Heart left ventricle (tissue), 16 donors: Measurements from ENCODE around the gene HOXC5. TPM values are rescaled to one million over a fixed set of nuclear protein-coding genes. Genes with fewer than 3 reads are reported as not detected.

Experiments
- ATAC-seq, 4 donors: fragments of 200-7000 bp; cut with Tn5 transposase; one replicate each; pipeline ENCODE4 v1.9.1; 2020 to 2022; ENCODE audit warnings: moderate library complexity in 4 of 4, mild to moderate bottlenecking in 3 of 4, moderate number of reproducible peaks in 1 of 4
- DNase-seq, 5 donors: peaks; one replicate each; pipeline ENCODE4 v3.0.0-alpha.2; 2020
- H3K27ac ChIP-seq, 12 donors: fragments of 200-600 bp; sonication (generic) in 4 of 12; one replicate each; pipeline versions ENCODE4 v1.5.0 to v1.8.0; 2016 to 2022; ENCODE audit warnings: mild to moderate bottlenecking in 2 of 12
- H3K27me3 ChIP-seq, 9 donors: fragments of 200-600 bp; sonication (generic) in 2 of 9; one replicate each; pipeline versions ENCODE4 v1.5.1 to v1.8.0; 2016 to 2022; ENCODE audit warnings: mild to moderate bottlenecking in 3 of 9
- H3K36me3 ChIP-seq, 9 donors: fragments of 200-600 bp; sonication (generic) in 2 of 9; one replicate each; pipeline versions ENCODE4 v1.5.0 to v1.8.0; 2018 to 2022; ENCODE audit warnings: mild to moderate bottlenecking in 2 of 9
- H3K4me1 ChIP-seq, 12 donors: fragments of 200-600 bp; sonication (generic) in 4 of 12; one replicate each; pipeline versions ENCODE4 v1.5.0 to v1.8.0; 2016 to 2022; ENCODE audit warnings: mild to moderate bottlenecking in 3 of 12
- H3K4me3 ChIP-seq, 12 donors: fragments of 200-600 bp; sonication (generic) in 4 of 12; one replicate each; pipeline versions ENCODE4 v1.5.0 to v1.8.0; 2017 to 2022; ENCODE audit warnings: mild to moderate bottlenecking in 9 of 12, moderate library complexity in 4 of 12
- H3K9me3 ChIP-seq, 12 donors: fragments of 200-600 bp; sonication (generic) in 4 of 12; one replicate each; pipeline versions ENCODE4 v1.5.0 to v1.8.0; 2016 to 2022; ENCODE audit warnings: mild to moderate bottlenecking in 1 of 12
- CTCF ChIP-seq, 12 donors: fragments of 200-600 bp; sonication (generic) in 4 of 12; IDR thresholded peaks; one replicate each; pipeline versions ENCODE4 v1.5.0 to v1.8.0; 2018 to 2022; ENCODE audit warnings: antibody characterized with exemption in 12 of 12, mild to moderate bottlenecking in 5 of 12
- POLR2A ChIP-seq, 2 donors: fragments of 450-650 bp; IDR thresholded peaks; one replicate each; pipeline ENCODE4 v1.6.1; 2017; ENCODE audit warnings: antibody characterized with exemption in 2 of 2, mild to moderate bottlenecking in 2 of 2, moderate library complexity in 2 of 2
- WGBS, 4 donors: extraction: QIAGEN DNeasy Blood & Tissue Kit in 2 of 4; methylation state at CpG; one replicate each; pipeline versions ENCODE4 v1.1.5 to v1.1.7; 2013 to 2018; 5-methylcytosine and 5-hydroxymethylcytosine counted together
- intact Hi-C, 10 donors: fragments of 100-400 bp; cut with DNase I; formaldehyde crosslinking; loops; one replicate each; pipeline versions ENCODE4 v1.11.1 to v1.14.2; 2022
- long read RNA-seq, 3 donors: library from polyadenylated mRNA; unstranded; transcript quantifications; one replicate each; pipeline ENCODE4 v2.0.0, GENCODE V29; 2020 to 2021
- polyA plus RNA-seq, 2 donors: library from polyadenylated mRNA; stranded (reverse); fragments of 200-250 nt; gene quantifications; one replicate each; pipeline ENCODE4 v1.2.3, GENCODE V29; 2013
- total RNA-seq, 9 donors: library from RNA; depleted of rRNA in 2 of 9; stranded (reverse); fragments of >200 nt in 2 of 9; fragmentation: NEBNext Ultra II Directional in 3 of 9; extraction: Animal tissue kit (Norgen Biotek cat#: 25700) in 3 of 9; gene quantifications; one replicate each; pipeline versions ENCODE4 v1.1.0 to v1.2.4, GENCODE V29; 2016 to 2023
- donor health status: ischemic (EF 13 %, LVEDD 7.1; RV severe dilation, severe dysfunction).
- donor health status: healthy with polysubstance abuse.
- donor health status: DM: no; HTN: yes; CAD: no.
- donor health status: DM: no; HTN: no; CAD: no.
- donor health status: ischemic (EF 25% LVEDD 6.9; RV normal size, moderate dysfunction).
- donor health status: ischemic (EF 25% LVEDD 5.7; RV mildly dilated, moderate dysfunction).
- donor health status: healthy.
- donor health status: DM: yes; HTN: yes; CAD: no.
- donor health status: ischemic (EF 35%, LVEDD 5.7; RV mildly dilated, moderate dysfunction).
- donor health status: nonischemic (EF 11% LVEDD 7.7; RV severe dilation, severe dysfunction).
- donor health status: DM: yes; HTN: yes; CAD: no.
- donor health status: PGD.
- donor health status: ischemic (EF 29% LVEDD 5.4; RV normal size, mild dysfunction).
- donor health status: nonischemic (EF 23%, LVEDD 6.1; RV moderate dilation, normal function).

HOXC5 gene
- total RNA-seq: not detected
- not detected for polyA plus RNA-seq
- long read RNA-seq, donor 1: 0 reads
- long read RNA-seq, donor 2: 0 reads
- long read RNA-seq, donor 3: 0 reads

- intact Hi-C loops: loop anchor here in 3 of 10 donors (1.0 to 5.0 kb wide), 3 partner anchors 158 to 160 kb away; no protein-coding TSS in a partner anchor
- Histone ChIP-seq H3K36me3 (no peaks in the 10 kb centered on the region), H3K4me1 (peaks cover 0 to 33% (median 5%) of the 10 kb centered on the region in 12 donors), H3K27ac (no peak within 1 kb of the TSS), H3K4me3 (peak within 1 kb of the TSS in 9 of 12 donors; percentile 4 to 41 (median 20)), H3K27me3 (peaks cover 64 to 100% (median 99%) of the 10 kb centered on the region in 9 donors), H3K9me3 (no peaks in the 10 kb centered on the region)
- 4 to 6% (median 5%) methylated on average over 12 of the region's 12 CpGs for WGBS, 4 donors
- TF ChIP-seq CTCF (IDR thresholded peaks at IDR 0.05): peak; percentile 57 to 76 (median 72)
- no peak for TF ChIP-seq POLR2A (IDR thresholded peaks at IDR 0.05)
- DNase-seq: peak in 2 of 5 donors; percentile 31 to 50
- ATAC-seq: peak in 1 of 4 donors; percentile 45
Observed at GRCh38 chr12:54032627-54033100, at the start of gene HOXC5. HOXC5 (plus strand) TSS chr12:54033050; CDS start chr12:54033123, 73 bp downstream.

GRCh38 chr12:53983568-53983949 is 49.3 kb upstream of the HOXC5 start:
- Histone ChIP-seq H3K9me3 (no peaks in the 10 kb centered on the region), H3K4me3 (no peak overlapping the region), H3K4me1 (peaks cover 0 to 19% (median 13%) of the 10 kb centered on the region in 12 donors), H3K36me3 (no peaks in the 10 kb centered on the region), H3K27ac (no peak overlapping the region), H3K27me3 (peaks cover 68 to 99% (median 97%) of the 10 kb centered on the region in 9 donors)
- intact Hi-C loops: no loop called here
- ATAC-seq (no peak), DNase-seq (no peak)
- WGBS, 4 donors: 4 to 10% (median 8%) methylated on average over 17 of the region's 17 CpGs
- TF ChIP-seq CTCF (IDR thresholded peaks at IDR 0.05) (no peak), POLR2A (IDR thresholded peaks at IDR 0.05) (no peak)

DNA sequence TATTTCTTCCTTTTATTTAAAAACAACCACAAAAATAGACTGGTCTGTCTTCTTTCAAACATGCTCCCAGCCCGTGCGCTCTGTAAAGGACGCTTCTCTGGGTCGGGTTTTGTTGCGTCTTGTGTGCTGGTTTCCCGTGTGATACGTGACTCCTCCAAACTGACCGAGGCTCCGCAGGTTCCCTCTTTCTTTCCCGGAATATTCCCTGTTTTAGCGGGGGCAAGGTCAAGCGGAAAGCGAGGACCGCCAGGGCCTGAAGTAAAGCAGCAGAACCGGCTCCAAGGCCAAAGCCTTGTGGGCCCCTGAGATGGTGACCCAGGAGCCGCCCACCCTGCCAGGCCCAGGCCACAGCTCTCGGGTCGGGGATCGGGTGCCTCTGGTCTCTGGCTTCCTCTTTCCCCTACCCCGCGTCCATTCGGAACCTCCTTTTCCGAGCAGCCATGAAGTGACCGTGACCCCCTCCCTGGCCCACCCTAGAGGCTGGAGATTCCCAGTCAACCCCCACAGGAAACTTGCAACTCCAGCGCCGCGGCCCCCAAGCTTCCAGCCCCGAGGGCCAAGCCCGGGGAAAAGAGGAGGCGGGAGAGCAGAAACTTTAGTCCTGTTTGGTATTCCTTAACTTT is 48.8 kb upstream of the HOXC5 start:
- Histone ChIP-seq H3K36me3 (no peaks in the 10 kb centered on the region), H3K27ac (no peak overlapping the region), H3K4me1 (peaks cover 0 to 22% (median 13%) of the 10 kb centered on the region in 12 donors), H3K9me3 (no peaks in the 10 kb centered on the region), H3K4me3 (no peak overlapping the region), H3K27me3 (peaks cover 68 to 99% (median 96%) of the 10 kb centered on the region in 9 donors)
- DNase-seq (peak in 1 of 5 donors; percentile 14), ATAC-seq (no peak)
- intact Hi-C loops: no loop called here
- 3 to 5% (median 3%) methylated on average over 30 of the region's 30 CpGs for WGBS, 4 donors
- TF ChIP-seq CTCF (IDR thresholded peaks at IDR 0.05): no peak
- no peak for TF ChIP-seq POLR2A (IDR thresholded peaks at IDR 0.05)

- Histone ChIP-seq H3K4me1 (peaks cover 0 to 27% (median 13%) of the 10 kb centered on the region in 12 donors), H3K9me3 (no peaks in the 10 kb centered on the region), H3K4me3 (peak within 1 kb of the TSS in 5 of 12 donors; percentile 5 to 15 (median 7)), H3K36me3 (no peaks in the 10 kb centered on the region), H3K27me3 (peaks cover 69 to 100% (median 98%) of the 10 kb centered on the region in 9 donors), H3K27ac (no peak within 1 kb of the TSS)
- ATAC-seq (peak in 3 of 4 donors; percentile 53 to 77 (median 72)), DNase-seq (peak; percentile 50 to 83 (median 79))
- WGBS, 4 donors: 4 to 8% (median 5%) methylated on average over 35 to 55 of the region's 55 CpGs
- intact Hi-C loops: loop anchor here in 1 of 10 donors (5.0 kb wide), 1 partner anchor 208 kb away; no protein-coding TSS in a partner anchor
- TF ChIP-seq POLR2A (IDR thresholded peaks at IDR 0.05): no peak
- TF ChIP-seq CTCF (IDR thresholded peaks at IDR 0.05): peak in 10 of 12 donors; percentile 8 to 52 (median 32)
Observed at GRCh38 chr12:53984901-53985691, 47.8 kb upstream of the HOXC5 start, which contains the start of gene HOXC10. HOXC10 (plus strand) TSS chr12:53985146; CDS start chr12:53985260, 114 bp downstream.
